Transverse colon (tissue), 4 donors: ENCODE measurements around the gene ETS2.

Experiments used
- POLR2A ChIP-seq: fragments of 450-650 bp; IDR thresholded peaks from one replicate; pipeline ENCODE4 v1.6.1; 2016; ENCODE audit warnings: antibody characterized with exemption, mild to moderate bottlenecking, moderate library complexity
- POLR2AphosphoS5 ChIP-seq, 3 donors: sonication (generic); formaldehyde crosslinking; IDR thresholded peaks; one replicate each; pipeline ENCODE4 v1.6.1; 2016; ENCODE audit warnings: antibody characterized with exemption in 3 of 3
- TF ChIP-seq, protein P1 (sequence below), 5 experiments: fragments of 200-600 bp in 3 of 5; fragments of 450-650 bp in 2 of 5; sonication (generic) in 3 of 5; IDR thresholded peaks; 1 replicate in 2 of 5; 2 replicates in 3 of 5; pipeline ENCODE4 v1.5.1; 2016 to 2017; ENCODE audit warnings: antibody characterized with exemption in 5 of 5, inconsistent platforms in 3 of 5, mild to moderate bottlenecking in 2 of 5, moderate library complexity in 1 of 5

GRCh38 chr21:38784458-38785266, 21.1 kb upstream of the ETS2 start:
- TF ChIP-seq, protein P1, sequence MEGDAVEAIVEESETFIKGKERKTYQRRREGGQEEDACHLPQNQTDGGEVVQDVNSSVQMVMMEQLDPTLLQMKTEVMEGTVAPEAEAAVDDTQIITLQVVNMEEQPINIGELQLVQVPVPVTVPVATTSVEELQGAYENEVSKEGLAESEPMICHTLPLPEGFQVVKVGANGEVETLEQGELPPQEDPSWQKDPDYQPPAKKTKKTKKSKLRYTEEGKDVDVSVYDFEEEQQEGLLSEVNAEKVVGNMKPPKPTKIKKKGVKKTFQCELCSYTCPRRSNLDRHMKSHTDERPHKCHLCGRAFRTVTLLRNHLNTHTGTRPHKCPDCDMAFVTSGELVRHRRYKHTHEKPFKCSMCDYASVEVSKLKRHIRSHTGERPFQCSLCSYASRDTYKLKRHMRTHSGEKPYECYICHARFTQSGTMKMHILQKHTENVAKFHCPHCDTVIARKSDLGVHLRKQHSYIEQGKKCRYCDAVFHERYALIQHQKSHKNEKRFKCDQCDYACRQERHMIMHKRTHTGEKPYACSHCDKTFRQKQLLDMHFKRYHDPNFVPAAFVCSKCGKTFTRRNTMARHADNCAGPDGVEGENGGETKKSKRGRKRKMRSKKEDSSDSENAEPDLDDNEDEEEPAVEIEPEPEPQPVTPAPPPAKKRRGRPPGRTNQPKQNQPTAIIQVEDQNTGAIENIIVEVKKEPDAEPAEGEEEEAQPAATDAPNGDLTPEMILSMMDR (IDR thresholded peaks at IDR 0.05): no peak
- TF ChIP-seq POLR2A (no peak), POLR2AphosphoS5 (IDR thresholded peaks at IDR 0.05) (no peak)
